ENCODE data around the gene FBXO46. TPM values are rescaled to one million over a fixed set of nuclear protein-coding genes. Genes with fewer than 3 reads are reported as not detected.

The FBXO46 gene
- total RNA-seq, 1 experiment from 2014 or later: 40.1 TPM

DNA sequence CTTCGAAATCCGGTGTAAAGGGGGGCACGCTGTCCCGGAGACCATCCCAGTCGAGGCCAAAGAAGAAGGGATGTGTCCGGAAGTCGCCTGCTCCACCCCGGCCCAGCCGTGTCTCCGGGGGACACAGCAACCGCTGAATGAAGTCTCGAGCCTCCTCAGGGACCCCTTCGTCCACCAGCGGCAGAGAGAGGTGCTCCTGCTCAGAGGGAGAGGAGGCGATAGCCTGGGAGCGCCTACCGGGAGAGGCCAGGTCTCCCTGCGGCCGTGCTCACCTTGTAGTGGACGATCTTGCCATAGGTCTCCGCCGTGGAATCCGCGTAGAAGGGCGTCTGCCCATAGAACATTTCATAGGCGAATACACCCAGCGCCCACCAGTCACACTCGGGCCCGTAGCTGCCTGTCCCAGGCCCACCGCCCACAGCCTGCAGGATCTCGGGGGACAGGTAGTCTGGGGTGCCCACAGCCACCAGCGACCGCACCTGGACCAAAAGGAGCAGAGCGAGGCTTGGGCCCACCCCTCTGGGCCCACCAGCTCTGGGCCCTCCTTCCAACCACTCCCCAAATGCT is 46.8 kb upstream of the FBXO46 start:
- Mint-ChIP-seq H3K27ac (no peak overlapping the region), H3K9me3 (no peaks in the 10 kb centered on the region), H3K27me3 (ENCODE audit: low read depth) (peaks cover 27% of the 10 kb centered on the region), H3K4me3 (no peak overlapping the region), H3K36me3 (peaks cover 18% of the 10 kb centered on the region), H3K4me1 (peaks cover 22% of the 10 kb centered on the region)
- DNase-seq (ENCODE audit: low spot score): no peak
- TF ChIP-seq ATF1 (CRISPR knock-in tag; IDR thresholded peaks at IDR 0.05) (no peak), CREB1 (CRISPR knock-in tag; IDR thresholded peaks at IDR 0.05) (no peak), NR3C1 (CRISPR knock-in tag; conservative IDR thresholded peaks at IDR 0.05; ENCODE audit: low read depth) (no peak)
- TF ChIP-seq, protein P1, sequence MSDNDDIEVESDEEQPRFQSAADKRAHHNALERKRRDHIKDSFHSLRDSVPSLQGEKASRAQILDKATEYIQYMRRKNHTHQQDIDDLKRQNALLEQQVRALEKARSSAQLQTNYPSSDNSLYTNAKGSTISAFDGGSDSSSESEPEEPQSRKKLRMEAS (CRISPR knock-in tag; IDR thresholded peaks at IDR 0.05): no peak
- TF ChIP-seq, protein P2, sequence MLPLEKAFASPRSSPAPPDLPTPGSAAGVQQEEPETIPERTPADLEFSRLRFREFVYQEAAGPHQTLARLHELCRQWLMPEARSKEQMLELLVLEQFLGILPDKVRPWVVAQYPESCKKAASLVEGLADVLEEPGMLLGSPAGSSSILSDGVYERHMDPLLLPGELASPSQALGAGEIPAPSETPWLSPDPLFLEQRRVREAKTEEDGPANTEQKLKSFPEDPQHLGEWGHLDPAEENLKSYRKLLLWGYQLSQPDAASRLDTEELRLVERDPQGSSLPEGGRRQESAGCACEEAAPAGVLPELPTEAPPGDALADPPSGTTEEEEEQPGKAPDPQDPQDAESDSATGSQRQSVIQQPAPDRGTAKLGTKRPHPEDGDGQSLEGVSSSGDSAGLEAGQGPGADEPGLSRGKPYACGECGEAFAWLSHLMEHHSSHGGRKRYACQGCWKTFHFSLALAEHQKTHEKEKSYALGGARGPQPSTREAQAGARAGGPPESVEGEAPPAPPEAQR (CRISPR knock-in tag; IDR thresholded peaks at IDR 0.05): no peak
- ChIA-PET POLR2A (interaction anchor here (0.9 kb wide), 1 partner anchor 8 kb away, joined by 4 read pairs; the partner anchor contains the start of gene SIX5), CTCF (interaction anchor here (0.6 kb wide), 1 partner anchor 8 kb away, joined by 3 read pairs; the partner anchor contains the start of gene SIX5)
- no peak for ATAC-seq

DNA sequence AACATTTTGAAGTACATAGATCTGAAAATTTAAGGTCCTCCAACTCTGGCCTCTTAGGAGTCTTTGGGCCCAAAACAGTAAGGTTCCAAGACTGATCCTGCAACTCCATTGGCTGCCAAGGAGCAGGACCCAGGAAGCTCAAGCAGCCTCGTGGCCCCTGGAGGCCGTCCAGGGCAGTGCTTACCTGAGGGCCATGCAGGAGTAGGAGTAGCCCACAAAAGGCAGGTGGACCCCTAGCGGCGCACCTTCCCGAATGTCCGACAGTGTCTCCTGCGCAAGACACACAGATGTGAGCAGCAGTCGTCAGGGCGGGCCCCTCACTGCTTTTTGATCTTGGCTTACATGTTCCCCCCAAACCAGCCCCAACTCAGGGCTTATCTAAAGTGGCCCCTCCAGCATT is 44.1 kb upstream of the FBXO46 start:
- CTCF ChIA-PET: interaction anchor here (0.5 to 2.1 kb wide), 23 partner anchors 8 to 222 kb away, joined by 3 to 11 read pairs (median 5); partner anchors contain the start of genes DMPK, DMWD, FBXO46 and QPCTL
- Mint-ChIP-seq H3K4me1 (peaks cover 18% of the 10 kb centered on the region), H3K9me3 (no peaks in the 10 kb centered on the region), H3K4me3 (no peak overlapping the region), H3K27me3 (ENCODE audit: low read depth) (peaks cover 13% of the 10 kb centered on the region), H3K36me3 (peaks cover 18% of the 10 kb centered on the region), H3K27ac (no peak overlapping the region)
- TF ChIP-seq, protein P3, sequence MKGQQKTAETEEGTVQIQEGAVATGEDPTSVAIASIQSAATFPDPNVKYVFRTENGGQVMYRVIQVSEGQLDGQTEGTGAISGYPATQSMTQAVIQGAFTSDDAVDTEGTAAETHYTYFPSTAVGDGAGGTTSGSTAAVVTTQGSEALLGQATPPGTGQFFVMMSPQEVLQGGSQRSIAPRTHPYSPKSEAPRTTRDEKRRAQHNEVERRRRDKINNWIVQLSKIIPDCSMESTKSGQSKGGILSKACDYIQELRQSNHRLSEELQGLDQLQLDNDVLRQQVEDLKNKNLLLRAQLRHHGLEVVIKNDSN (CRISPR knock-in tag; IDR thresholded peaks at IDR 0.05): no peak
- TF ChIP-seq, protein P4, sequence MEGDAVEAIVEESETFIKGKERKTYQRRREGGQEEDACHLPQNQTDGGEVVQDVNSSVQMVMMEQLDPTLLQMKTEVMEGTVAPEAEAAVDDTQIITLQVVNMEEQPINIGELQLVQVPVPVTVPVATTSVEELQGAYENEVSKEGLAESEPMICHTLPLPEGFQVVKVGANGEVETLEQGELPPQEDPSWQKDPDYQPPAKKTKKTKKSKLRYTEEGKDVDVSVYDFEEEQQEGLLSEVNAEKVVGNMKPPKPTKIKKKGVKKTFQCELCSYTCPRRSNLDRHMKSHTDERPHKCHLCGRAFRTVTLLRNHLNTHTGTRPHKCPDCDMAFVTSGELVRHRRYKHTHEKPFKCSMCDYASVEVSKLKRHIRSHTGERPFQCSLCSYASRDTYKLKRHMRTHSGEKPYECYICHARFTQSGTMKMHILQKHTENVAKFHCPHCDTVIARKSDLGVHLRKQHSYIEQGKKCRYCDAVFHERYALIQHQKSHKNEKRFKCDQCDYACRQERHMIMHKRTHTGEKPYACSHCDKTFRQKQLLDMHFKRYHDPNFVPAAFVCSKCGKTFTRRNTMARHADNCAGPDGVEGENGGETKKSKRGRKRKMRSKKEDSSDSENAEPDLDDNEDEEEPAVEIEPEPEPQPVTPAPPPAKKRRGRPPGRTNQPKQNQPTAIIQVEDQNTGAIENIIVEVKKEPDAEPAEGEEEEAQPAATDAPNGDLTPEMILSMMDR (IDR thresholded peaks at IDR 0.05): peak; percentile 24; the same call in 1 of the 2 replicates
- POLR2A ChIA-PET: interaction anchor here (1.0 kb wide), 1 partner anchor 18 kb away, joined by 3 read pairs; the partner anchor contains the start of gene DMWD
- DNase-seq (ENCODE audit: low spot score) (peak; percentile 84), ATAC-seq (peak; percentile 15)

DNA sequence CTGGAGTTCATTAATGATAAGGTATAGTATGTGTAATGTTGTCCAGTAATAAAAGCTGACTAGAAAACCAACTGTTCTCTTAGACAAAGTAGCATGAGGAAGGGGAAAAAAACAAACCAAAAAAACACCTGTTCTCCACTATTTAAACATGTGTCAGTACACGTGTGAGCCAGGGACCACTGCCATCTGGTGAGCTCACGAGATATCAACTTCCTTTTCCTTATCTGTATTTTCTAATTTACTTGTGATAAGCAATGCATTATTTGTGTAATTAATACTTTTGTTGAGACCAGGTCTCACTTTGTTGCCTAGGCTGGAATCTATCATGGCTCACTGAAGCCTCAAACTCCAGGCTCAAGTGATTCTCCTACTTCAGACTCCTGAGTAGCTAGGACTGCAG is 42.7 kb upstream of the FBXO46 start:
- peaks cover 9% of the 10 kb centered on the region for H3K4me1 Mint-ChIP-seq
- H3K27ac Mint-ChIP-seq: no peak overlapping the region
- no peak for TF ChIP-seq JUN (CRISPR knock-in tag; IDR thresholded peaks at IDR 0.05)
- no peak for TF ChIP-seq NR3C1 (CRISPR knock-in tag; conservative IDR thresholded peaks at IDR 0.05; ENCODE audit: low read depth)
- TF ChIP-seq ZBTB21 (CRISPR knock-in tag; IDR thresholded peaks at IDR 0.05; ENCODE audit: borderline replicate concordance): no peak
- no peak for TF ChIP-seq FOXJ3 (CRISPR knock-in tag; IDR thresholded peaks at IDR 0.05; ENCODE audit: borderline replicate concordance)
- TF ChIP-seq ZNF317 (CRISPR knock-in tag; IDR thresholded peaks at IDR 0.05; ENCODE audit: borderline replicate concordance, low read depth): no peak
- no peak for TF ChIP-seq NFYB (CRISPR knock-in tag; conservative IDR thresholded peaks at IDR 0.05; ENCODE audit: low read depth)
- TF ChIP-seq, protein P2 (CRISPR knock-in tag; IDR thresholded peaks at IDR 0.05): no peak
- TF ChIP-seq FOXP1 (CRISPR knock-in tag; IDR thresholded peaks at IDR 0.05; ENCODE audit: borderline replicate concordance): no peak
- TF ChIP-seq, protein P5, sequence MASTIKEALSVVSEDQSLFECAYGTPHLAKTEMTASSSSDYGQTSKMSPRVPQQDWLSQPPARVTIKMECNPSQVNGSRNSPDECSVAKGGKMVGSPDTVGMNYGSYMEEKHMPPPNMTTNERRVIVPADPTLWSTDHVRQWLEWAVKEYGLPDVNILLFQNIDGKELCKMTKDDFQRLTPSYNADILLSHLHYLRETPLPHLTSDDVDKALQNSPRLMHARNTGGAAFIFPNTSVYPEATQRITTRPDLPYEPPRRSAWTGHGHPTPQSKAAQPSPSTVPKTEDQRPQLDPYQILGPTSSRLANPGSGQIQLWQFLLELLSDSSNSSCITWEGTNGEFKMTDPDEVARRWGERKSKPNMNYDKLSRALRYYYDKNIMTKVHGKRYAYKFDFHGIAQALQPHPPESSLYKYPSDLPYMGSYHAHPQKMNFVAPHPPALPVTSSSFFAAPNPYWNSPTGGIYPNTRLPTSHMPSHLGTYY (CRISPR knock-in tag; IDR thresholded peaks at IDR 0.05): no peak
- TF ChIP-seq HMGA2 (CRISPR knock-in tag; IDR thresholded peaks at IDR 0.05): no peak
- TF ChIP-seq, protein P6, sequence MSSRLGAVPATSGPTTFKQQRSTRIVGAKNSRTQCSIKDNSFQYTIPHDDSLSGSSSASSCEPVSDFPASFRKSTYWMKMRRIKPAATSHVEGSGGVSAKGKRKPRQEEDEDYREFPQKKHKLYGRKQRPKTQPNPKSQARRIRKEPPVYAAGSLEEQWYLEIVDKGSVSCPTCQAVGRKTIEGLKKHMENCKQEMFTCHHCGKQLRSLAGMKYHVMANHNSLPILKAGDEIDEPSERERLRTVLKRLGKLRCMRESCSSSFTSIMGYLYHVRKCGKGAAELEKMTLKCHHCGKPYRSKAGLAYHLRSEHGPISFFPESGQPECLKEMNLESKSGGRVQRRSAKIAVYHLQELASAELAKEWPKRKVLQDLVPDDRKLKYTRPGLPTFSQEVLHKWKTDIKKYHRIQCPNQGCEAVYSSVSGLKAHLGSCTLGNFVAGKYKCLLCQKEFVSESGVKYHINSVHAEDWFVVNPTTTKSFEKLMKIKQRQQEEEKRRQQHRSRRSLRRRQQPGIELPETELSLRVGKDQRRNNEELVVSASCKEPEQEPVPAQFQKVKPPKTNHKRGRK (CRISPR knock-in tag; IDR thresholded peaks at IDR 0.05; ENCODE audit: borderline replicate concordance): no peak
- TF ChIP-seq, protein P7, sequence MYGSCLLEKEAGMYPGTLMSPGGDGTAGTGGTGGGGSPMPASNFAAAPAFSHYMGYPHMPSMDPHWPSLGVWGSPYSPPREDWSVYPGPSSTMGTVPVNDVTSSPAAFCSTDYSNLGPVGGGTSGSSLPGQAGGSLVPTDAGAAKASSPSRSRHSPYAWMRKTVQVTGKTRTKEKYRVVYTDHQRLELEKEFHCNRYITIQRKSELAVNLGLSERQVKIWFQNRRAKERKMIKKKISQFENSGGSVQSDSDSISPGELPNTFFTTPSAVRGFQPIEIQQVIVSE (CRISPR knock-in tag; IDR thresholded peaks at IDR 0.05; ENCODE audit: borderline replicate concordance): no peak
- TF ChIP-seq ZNF416 (CRISPR knock-in tag; IDR thresholded peaks at IDR 0.05): no peak
- TF ChIP-seq, protein P8, sequence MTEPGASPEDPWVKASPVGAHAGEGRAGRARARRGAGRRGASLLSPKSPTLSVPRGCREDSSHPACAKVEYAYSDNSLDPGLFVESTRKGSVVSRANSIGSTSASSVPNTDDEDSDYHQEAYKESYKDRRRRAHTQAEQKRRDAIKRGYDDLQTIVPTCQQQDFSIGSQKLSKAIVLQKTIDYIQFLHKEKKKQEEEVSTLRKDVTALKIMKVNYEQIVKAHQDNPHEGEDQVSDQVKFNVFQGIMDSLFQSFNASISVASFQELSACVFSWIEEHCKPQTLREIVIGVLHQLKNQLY (CRISPR knock-in tag; IDR thresholded peaks at IDR 0.05): no peak
- peaks cover 6% of the 10 kb centered on the region; the same call in 1 of the 2 replicates for H3K27me3 Mint-ChIP-seq (ENCODE audit: low read depth)
- H3K4me3 Mint-ChIP-seq: no peak overlapping the region
- H3K9me3 Mint-ChIP-seq: no peaks in the 10 kb centered on the region
- CTCF ChIA-PET: interaction anchor here (1.4 to 5.1 kb wide), 3 partner anchors 37 to 81 kb away, joined by 3 to 135 read pairs (median 6); partner anchors contain the start of genes QPCTL, RSPH6A and SNRPD2
- no peak for ATAC-seq
- DNase-seq (ENCODE audit: low spot score): no peak
- peaks cover 16% of the 10 kb centered on the region for H3K36me3 Mint-ChIP-seq
- POLR2A ChIA-PET: no interaction called here
